ENCODE data around the gene PIGR. TPM values are rescaled to one million over a fixed set of nuclear protein-coding genes. Genes with fewer than 3 reads are reported as not detected.

Gene PIGR
- total RNA-seq, 1 experiment from 2014 or later, result not detected

DNA sequence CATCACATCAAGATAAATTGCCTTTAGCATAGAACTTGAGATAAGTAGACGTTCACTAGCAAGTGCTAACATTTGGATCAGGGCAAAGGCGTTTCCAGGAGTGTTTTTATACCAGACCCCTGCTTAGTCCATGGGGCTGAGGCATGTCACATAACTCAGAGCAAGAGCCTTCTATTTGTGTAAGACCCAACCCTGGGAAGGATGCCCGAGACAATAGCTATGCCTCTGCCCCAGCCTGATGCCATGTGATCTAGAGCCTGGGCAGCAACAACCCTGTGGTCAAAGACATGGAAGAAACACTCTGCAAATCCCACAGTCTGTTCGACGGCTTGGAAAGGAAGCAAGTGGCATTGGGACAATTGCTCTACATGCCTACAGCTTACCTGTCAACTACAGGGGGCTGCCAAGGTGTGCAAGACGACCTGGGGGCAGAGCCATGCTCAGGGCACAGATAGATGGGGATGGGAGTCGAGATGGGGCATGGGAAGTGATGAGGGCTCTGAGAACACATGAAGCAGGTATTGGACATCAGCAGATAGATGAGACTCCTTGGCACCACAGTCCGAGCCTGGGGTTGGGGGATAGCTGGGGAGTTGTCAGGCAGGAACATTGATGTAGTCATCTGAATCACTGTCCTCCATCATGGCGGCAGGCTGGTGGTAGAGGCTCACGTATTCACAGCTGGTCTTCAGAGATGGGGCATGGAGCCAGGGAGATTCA, 41.7 kb downstream of the PIGR start:
- Histone ChIP-seq H4K20me1 (ENCODE audit: control insufficient read depth, insufficient read depth, insufficient read length) (no peaks in the 10 kb centered on the region), H2BK5ac (ENCODE audit: insufficient read length, low read length) (no peak overlapping the region), H3K27ac (ENCODE audit: insufficient read length, low read depth, low read length) (no peak overlapping the region), H4K5ac (ENCODE audit: insufficient read length, low read depth, low read length) (no peak overlapping the region), H3K9ac (ENCODE audit: extremely low read depth, insufficient read length, low read length) (no peak overlapping the region), H3K79me1 (ENCODE audit: insufficient read depth, low read depth, low read length, poor library complexity, severe bottlenecking) (no peaks in the 10 kb centered on the region), H2BK12ac (ENCODE audit: insufficient read length, low read depth, low read length) (no peak overlapping the region), H3T11ph (ENCODE audit: low read length) (no peak overlapping the region), H3K4me2 (ENCODE audit: insufficient read depth, insufficient read length, low read length) (no peak overlapping the region), H2BK15ac (ENCODE audit: low read depth, low read length) (no peak overlapping the region), H2AFZ (ENCODE audit: low read length) (no peak overlapping the region), H2AK5ac (ENCODE audit: insufficient read length, low read length) (no peak overlapping the region), H3K4me1 (ENCODE audit: insufficient read depth, low read length) (0 out of 2 replicates have a peak, but pooled peaks cover 3% of the 10 kb centered on the region), H3K4ac (ENCODE audit: low read depth, low read length) (no peak overlapping the region), H3K18ac (ENCODE audit: insufficient read length, low read depth, low read length) (no peak overlapping the region), H4K91ac (ENCODE audit: insufficient read length, low read depth, low read length) (no peak overlapping the region), H3K56ac (ENCODE audit: insufficient read length, low read depth, low read length) (no peak overlapping the region), H2BK20ac (ENCODE audit: low read depth, low read length, poor library complexity, severe bottlenecking) (no peak overlapping the region), H3K79me2 (ENCODE audit: insufficient read depth, low read length) (no peaks in the 10 kb centered on the region), H3K9me3 (ENCODE audit: control insufficient read depth, low read depth, low read length) (no peaks in the 10 kb centered on the region), H2BK120ac (ENCODE audit: low read depth, low read length, poor library complexity, severe bottlenecking) (no peak overlapping the region), H3K23ac (ENCODE audit: insufficient read length, low read depth, low read length) (no peak overlapping the region), H3K14ac (ENCODE audit: insufficient read depth, low read length) (no peak overlapping the region), H3K23me2 (ENCODE audit: insufficient read length, low read depth, low read length, poor library complexity, severe bottlenecking) (peaks cover 4% of the 10 kb centered on the region), H4K8ac (replicated peaks; ENCODE audit: insufficient read length, low read depth, low read length) (no peak overlapping the region), H3K27me3 (ENCODE audit: insufficient read depth, low read length) (peaks cover 11% of the 10 kb centered on the region; the same call in 1 of the 2 replicates)
- TF ChIP-seq, protein P1, sequence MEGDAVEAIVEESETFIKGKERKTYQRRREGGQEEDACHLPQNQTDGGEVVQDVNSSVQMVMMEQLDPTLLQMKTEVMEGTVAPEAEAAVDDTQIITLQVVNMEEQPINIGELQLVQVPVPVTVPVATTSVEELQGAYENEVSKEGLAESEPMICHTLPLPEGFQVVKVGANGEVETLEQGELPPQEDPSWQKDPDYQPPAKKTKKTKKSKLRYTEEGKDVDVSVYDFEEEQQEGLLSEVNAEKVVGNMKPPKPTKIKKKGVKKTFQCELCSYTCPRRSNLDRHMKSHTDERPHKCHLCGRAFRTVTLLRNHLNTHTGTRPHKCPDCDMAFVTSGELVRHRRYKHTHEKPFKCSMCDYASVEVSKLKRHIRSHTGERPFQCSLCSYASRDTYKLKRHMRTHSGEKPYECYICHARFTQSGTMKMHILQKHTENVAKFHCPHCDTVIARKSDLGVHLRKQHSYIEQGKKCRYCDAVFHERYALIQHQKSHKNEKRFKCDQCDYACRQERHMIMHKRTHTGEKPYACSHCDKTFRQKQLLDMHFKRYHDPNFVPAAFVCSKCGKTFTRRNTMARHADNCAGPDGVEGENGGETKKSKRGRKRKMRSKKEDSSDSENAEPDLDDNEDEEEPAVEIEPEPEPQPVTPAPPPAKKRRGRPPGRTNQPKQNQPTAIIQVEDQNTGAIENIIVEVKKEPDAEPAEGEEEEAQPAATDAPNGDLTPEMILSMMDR (conservative IDR thresholded peaks at IDR 0.05), result no peak
- no peak for DNase-seq
- Mint-ChIP-seq H3K36me3 (ENCODE audit: insufficient read depth in 1 of 3, low read depth in 3 of 3) (no peaks in the 10 kb centered on the region; a peak in 1 of 7 replicates), H3K9me3 (no peaks in the 10 kb centered on the region), H3K4me1 (peaks cover 5 to 16% of the 10 kb centered on the region in 2 experiments), H3K4me3 (no peak overlapping the region), H3K27me3 (ENCODE audit: low read depth) (peaks cover 51% of the 10 kb centered on the region), H3K27ac (no peak overlapping the region)
- no CpG with 5 or more reads among the region's 10 CpGs for WGBS (ENCODE audit: extremely low coverage, insufficient read length, low lambda C conversion rate)

Data from H9 (cell line).